Neural cell (in vitro differentiated cells): ENCODE data around the gene SENP5. TPM values are rescaled to one million over a fixed set of nuclear protein-coding genes. Genes with fewer than 3 reads are reported as not detected.

ENCODE experiments used
- H2AFZ ChIP-seq: fragments of 200-600, 300-800 bp; sonication (generic), shearing (Covaris generic); 2 replicates; pipeline ENCODE4 v1.6.0; 2014; ENCODE audit warnings: low read depth, mild to moderate bottlenecking, antibody characterized with exemption, low read length, moderate library complexity
- H3F3A ChIP-seq: fragments of 200-600 bp; shearing (Covaris generic); 2 replicates; pipeline ENCODE4 v1.6.1; 2016; ENCODE audit warnings: mild to moderate bottlenecking, moderate library complexity, mixed read lengths, antibody characterized with exemption, low read length; ENCODE audit not compliant: insufficient read depth, poor library complexity, severe bottlenecking
- H3K27ac ChIP-seq: fragments of 200-600, 300-800 bp; sonication (generic), shearing (Covaris generic); 2 replicates; pipeline ENCODE4 v1.5.1; 2014; ENCODE audit warnings: mild to moderate bottlenecking, low read length, moderate library complexity
- H3K27me3 ChIP-seq: fragments of 300-800, 200-600 bp; sonication (generic), shearing (Covaris generic); 2 replicates; pipeline ENCODE4 v1.6.0; 2014; ENCODE audit warnings: mild to moderate bottlenecking, low read depth, low read length, moderate library complexity; ENCODE audit not compliant: insufficient read depth
- H3K36me3 ChIP-seq: fragments of 300-800, 200-600 bp; sonication (generic), shearing (Covaris generic); 2 replicates; pipeline ENCODE4 v1.5.1; 2014; ENCODE audit warnings: mild to moderate bottlenecking, antibody characterized with exemption, low read length, moderate library complexity; ENCODE audit not compliant: insufficient read depth
- H3K4me2 ChIP-seq: fragments of 300-800, 200-600 bp; sonication (generic), shearing (Covaris generic); 2 replicates; pipeline ENCODE4 v1.6.0; 2014; ENCODE audit warnings: mild to moderate bottlenecking, low read length
- H3K4me3 ChIP-seq: fragments of 300-800, 200-600 bp; sonication (generic), shearing (Covaris generic); 2 replicates; pipeline ENCODE4 v1.5.1; 2014; ENCODE audit warnings: mild to moderate bottlenecking, low read length, moderate library complexity
- H3K79me2 ChIP-seq: fragments of 200-600 bp; shearing (Covaris generic); replicated peaks from 2 replicates; pipeline ENCODE4 v1.6.0; 2014; ENCODE audit warnings: mild to moderate bottlenecking, low read length, moderate library complexity; ENCODE audit not compliant: insufficient read depth
- H3K9ac ChIP-seq: fragments of 300-800, 200-600 bp; sonication (generic), shearing (Covaris generic); 2 replicates; pipeline ENCODE4 v1.6.1; 2016; ENCODE audit warnings: mild to moderate bottlenecking, low read length, mixed read lengths
- H3K9me2 ChIP-seq: fragments of 200-600 bp; shearing (Covaris generic); 2 replicates; pipeline ENCODE4 v1.6.1; 2016; ENCODE audit warnings: mild to moderate bottlenecking, low read length, mixed read lengths; ENCODE audit not compliant: insufficient read depth
- H3K9me3 ChIP-seq: fragments of 200-600, 300-800 bp; sonication (generic), shearing (Covaris generic); 2 replicates; pipeline ENCODE4 v1.6.1; 2016; ENCODE audit warnings: mild to moderate bottlenecking, mixed run types, low read length, moderate library complexity, mixed read lengths
- H4K20me1 ChIP-seq: fragments of 200-600 bp; shearing (Covaris generic); 2 replicates; pipeline ENCODE4 v1.6.1; 2016; ENCODE audit warnings: mild to moderate bottlenecking, mixed run types; ENCODE audit not compliant: insufficient read depth
- EP300 ChIP-seq: fragments of 450-650 bp; conservative IDR thresholded peaks from 2 replicates; pipeline ENCODE4 v1.6.1; 2014; ENCODE audit warnings: antibody characterized with exemption, mild to moderate bottlenecking, moderate library complexity; ENCODE audit not compliant: poor library complexity, severe bottlenecking
- EZH2 ChIP-seq: fragments of 200-600, 300-800 bp; shearing (Covaris generic), sonication (generic); IDR thresholded peaks from 2 replicates; pipeline ENCODE4 v1.6.1; 2014; ENCODE audit warnings: antibody characterized with exemption, low read length, borderline replicate concordance, mild to moderate bottlenecking; ENCODE audit not compliant: insufficient read depth, poor library complexity, severe bottlenecking
- MXI1 ChIP-seq: fragments of 450-650 bp; conservative IDR thresholded peaks from 2 replicates; pipeline ENCODE4 v1.6.1; 2014; ENCODE audit warnings: antibody characterized with exemption, mild to moderate bottlenecking; ENCODE audit not compliant: poor library complexity, severe bottlenecking
- POLR2AphosphoS5 ChIP-seq: IDR thresholded peaks from 2 replicates; pipeline ENCODE4 v1.6.1; 2012
- RAD21 ChIP-seq: fragments of 450-650 bp; conservative IDR thresholded peaks from 2 replicates; pipeline ENCODE4 v1.6.1; 2014; ENCODE audit warnings: antibody characterized with exemption, mild to moderate bottlenecking, moderate library complexity
- SMC3 ChIP-seq: fragments of 450-650 bp; conservative IDR thresholded peaks from 2 replicates; pipeline ENCODE4 v1.6.1; 2014; ENCODE audit warnings: antibody characterized with exemption, mild to moderate bottlenecking, moderate library complexity; ENCODE audit not compliant: poor library complexity
- TAF1 ChIP-seq: IDR thresholded peaks from 2 replicates; pipeline ENCODE4 v1.6.1; 2012; ENCODE audit warnings: low read depth
- polyA plus RNA-seq: library from polyadenylated mRNA; depleted of rRNA; stranded (reverse); fragments of >200 nt; gene quantifications from 2 replicates; pipeline ENCODE4 v1.2.3, GENCODE V29; 2014
- TF ChIP-seq, protein P1 (sequence below): IDR thresholded peaks from 2 replicates; pipeline ENCODE4 v1.6.1; 2012; ENCODE audit warnings: borderline replicate concordance
- TF ChIP-seq, protein P2 (sequence below): fragments of 450-650 bp; IDR thresholded peaks from 2 replicates; pipeline ENCODE4 v1.5.1; 2014; ENCODE audit warnings: antibody characterized with exemption, mild to moderate bottlenecking, moderate library complexity; ENCODE audit not compliant: poor library complexity, severe bottlenecking

The SENP5 gene
- polyA plus RNA-seq, 1 donor from 2014 or later, result 27.3 TPM

DNA sequence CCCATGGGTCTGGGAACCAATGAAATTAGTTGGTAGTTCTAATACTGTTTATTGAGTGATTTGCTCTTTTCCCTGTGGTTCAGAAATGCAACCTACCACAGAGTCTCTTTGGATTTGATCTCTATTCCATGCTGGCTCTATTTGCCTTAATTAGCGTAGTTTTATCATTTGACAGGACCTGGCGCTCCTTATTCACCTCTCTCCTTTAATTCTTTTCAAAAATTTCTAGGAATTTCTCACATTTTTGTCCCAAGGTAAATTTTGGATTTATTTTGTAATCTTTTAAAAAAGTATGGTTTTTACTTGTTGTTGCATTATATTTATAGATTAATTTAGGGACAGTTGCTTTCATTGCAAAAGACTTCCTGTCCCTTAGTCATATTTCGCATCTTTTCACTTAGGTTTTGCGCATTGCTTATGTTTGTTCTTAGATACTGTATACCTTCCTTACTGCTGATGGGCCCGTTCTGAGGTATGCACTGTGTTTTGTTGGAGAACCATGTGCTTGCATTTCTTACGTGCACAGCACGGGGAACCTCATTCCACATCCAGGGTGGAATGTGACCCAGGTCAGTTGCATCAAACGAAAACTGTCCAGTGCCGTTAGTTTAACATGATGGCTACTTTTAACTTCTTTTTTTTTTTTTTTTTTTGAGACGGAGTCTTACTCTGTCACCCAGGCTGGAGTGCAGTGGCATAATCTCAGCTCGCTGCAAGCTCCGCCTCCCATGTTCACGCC lies 27.0 kb downstream of the SENP5 start:
- Histone ChIP-seq H4K20me1 (no peaks in the 10 kb centered on the region), H3K9ac (no peak overlapping the region), H3K9me2 (no peaks in the 10 kb centered on the region), H3K79me2 (peaks cover 18% of the 10 kb centered on the region), H3K4me3 (no peak overlapping the region), H3K36me3 (no peaks in the 10 kb centered on the region), H3K27me3 (no peaks in the 10 kb centered on the region), H3K9me3 (no peaks in the 10 kb centered on the region), H3F3A (no peaks in the 10 kb centered on the region), H3K4me2 (no peak overlapping the region), H2AFZ (no peak overlapping the region), H3K27ac (no peak overlapping the region)
- TF ChIP-seq SMC3, result no peak
- no peak for TF ChIP-seq TAF1
- no peak for TF ChIP-seq POLR2AphosphoS5
- no peak for TF ChIP-seq EP300

DNA sequence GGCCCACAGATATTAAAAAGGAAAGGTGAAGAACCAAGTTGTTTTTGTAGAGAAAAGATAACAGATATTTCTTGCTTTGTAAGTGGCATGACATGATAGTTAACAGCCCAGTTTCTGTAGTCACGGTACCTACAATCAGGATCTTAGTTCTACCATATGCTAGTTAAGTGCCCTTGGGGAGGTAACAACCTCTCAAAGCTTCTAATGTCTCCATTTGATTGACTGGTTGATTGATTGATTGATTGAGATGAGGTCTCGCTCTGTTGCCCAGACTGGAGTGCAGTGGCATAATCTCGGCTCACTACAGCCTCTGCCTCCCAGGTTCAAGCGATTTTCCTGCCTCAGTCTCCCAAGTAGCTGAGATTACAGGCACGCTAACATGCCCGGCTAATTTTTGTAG lies 28.5 kb downstream of the SENP5 start:
- Histone ChIP-seq H4K20me1 (no peaks in the 10 kb centered on the region), H3K9me2 (no peaks in the 10 kb centered on the region), H2AFZ (no peak overlapping the region), H3K27ac (peak overlapping the region; percentile 58), H3K36me3 (no peaks in the 10 kb centered on the region), H3F3A (no peaks in the 10 kb centered on the region), H3K79me2 (peaks cover 16% of the 10 kb centered on the region), H3K27me3 (no peaks in the 10 kb centered on the region), H3K4me3 (peak overlapping the region; percentile 37), H3K9me3 (no peaks in the 10 kb centered on the region), H3K9ac (no peak overlapping the region), H3K4me2 (no peak overlapping the region)
- TF ChIP-seq POLR2AphosphoS5, result peak; percentile 30
- TF ChIP-seq EP300, result peak; percentile 81
- TF ChIP-seq, protein P1, sequence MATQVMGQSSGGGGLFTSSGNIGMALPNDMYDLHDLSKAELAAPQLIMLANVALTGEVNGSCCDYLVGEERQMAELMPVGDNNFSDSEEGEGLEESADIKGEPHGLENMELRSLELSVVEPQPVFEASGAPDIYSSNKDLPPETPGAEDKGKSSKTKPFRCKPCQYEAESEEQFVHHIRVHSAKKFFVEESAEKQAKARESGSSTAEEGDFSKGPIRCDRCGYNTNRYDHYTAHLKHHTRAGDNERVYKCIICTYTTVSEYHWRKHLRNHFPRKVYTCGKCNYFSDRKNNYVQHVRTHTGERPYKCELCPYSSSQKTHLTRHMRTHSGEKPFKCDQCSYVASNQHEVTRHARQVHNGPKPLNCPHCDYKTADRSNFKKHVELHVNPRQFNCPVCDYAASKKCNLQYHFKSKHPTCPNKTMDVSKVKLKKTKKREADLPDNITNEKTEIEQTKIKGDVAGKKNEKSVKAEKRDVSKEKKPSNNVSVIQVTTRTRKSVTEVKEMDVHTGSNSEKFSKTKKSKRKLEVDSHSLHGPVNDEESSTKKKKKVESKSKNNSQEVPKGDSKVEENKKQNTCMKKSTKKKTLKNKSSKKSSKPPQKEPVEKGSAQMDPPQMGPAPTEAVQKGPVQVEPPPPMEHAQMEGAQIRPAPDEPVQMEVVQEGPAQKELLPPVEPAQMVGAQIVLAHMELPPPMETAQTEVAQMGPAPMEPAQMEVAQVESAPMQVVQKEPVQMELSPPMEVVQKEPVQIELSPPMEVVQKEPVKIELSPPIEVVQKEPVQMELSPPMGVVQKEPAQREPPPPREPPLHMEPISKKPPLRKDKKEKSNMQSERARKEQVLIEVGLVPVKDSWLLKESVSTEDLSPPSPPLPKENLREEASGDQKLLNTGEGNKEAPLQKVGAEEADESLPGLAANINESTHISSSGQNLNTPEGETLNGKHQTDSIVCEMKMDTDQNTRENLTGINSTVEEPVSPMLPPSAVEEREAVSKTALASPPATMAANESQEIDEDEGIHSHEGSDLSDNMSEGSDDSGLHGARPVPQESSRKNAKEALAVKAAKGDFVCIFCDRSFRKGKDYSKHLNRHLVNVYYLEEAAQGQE, result no peak

DNA sequence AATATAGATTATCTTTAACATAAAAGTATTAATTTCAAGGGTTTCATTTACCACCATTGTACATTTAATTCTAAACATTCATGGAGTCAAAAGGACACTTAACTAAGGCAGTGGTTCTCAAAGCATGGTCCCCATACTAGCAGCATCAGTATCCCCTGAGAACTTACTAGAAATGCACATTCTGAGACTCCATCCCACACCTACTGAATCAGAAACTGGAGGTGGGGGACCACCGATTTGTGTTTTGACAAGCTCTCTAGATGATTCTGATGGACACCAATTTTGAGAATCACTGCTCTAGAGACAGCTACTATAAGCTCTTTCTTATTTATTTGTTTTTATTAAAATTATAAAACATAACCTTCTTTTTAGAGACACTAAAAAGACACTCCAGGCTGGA lies 34.0 kb downstream of the SENP5 start:
- H2AFZ ChIP-seq, result no peak overlapping the region
- H3K36me3 ChIP-seq, result no peaks in the 10 kb centered on the region
- H3F3A ChIP-seq, result no peaks in the 10 kb centered on the region
- H3K79me2 ChIP-seq, result no peaks in the 10 kb centered on the region
- no peak overlapping the region for H3K9ac ChIP-seq
- H3K9me2 ChIP-seq, result no peaks in the 10 kb centered on the region
- H3K4me2 ChIP-seq, result no peak overlapping the region
- H3K4me3 ChIP-seq, result no peak overlapping the region
- no peak for TF ChIP-seq POLR2AphosphoS5
- no peak for TF ChIP-seq RAD21
- no peak for TF ChIP-seq TAF1
- TF ChIP-seq EP300, result no peak
- TF ChIP-seq EZH2, result no peak
- TF ChIP-seq, protein P1, result no peak
- TF ChIP-seq SMC3, result no peak
- TF ChIP-seq, protein P2, sequence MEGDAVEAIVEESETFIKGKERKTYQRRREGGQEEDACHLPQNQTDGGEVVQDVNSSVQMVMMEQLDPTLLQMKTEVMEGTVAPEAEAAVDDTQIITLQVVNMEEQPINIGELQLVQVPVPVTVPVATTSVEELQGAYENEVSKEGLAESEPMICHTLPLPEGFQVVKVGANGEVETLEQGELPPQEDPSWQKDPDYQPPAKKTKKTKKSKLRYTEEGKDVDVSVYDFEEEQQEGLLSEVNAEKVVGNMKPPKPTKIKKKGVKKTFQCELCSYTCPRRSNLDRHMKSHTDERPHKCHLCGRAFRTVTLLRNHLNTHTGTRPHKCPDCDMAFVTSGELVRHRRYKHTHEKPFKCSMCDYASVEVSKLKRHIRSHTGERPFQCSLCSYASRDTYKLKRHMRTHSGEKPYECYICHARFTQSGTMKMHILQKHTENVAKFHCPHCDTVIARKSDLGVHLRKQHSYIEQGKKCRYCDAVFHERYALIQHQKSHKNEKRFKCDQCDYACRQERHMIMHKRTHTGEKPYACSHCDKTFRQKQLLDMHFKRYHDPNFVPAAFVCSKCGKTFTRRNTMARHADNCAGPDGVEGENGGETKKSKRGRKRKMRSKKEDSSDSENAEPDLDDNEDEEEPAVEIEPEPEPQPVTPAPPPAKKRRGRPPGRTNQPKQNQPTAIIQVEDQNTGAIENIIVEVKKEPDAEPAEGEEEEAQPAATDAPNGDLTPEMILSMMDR, result no peak
- TF ChIP-seq MXI1, result no peak
- H4K20me1 ChIP-seq, result no peaks in the 10 kb centered on the region
- no peaks in the 10 kb centered on the region for H3K27me3 ChIP-seq
- no peak overlapping the region for H3K27ac ChIP-seq
- H3K9me3 ChIP-seq, result no peaks in the 10 kb centered on the region
